Left cardiac atrium (tissue), 4 donors: ENCODE data around the gene VPS11. TPM values are rescaled to one million over a fixed set of nuclear protein-coding genes. Genes with fewer than 3 reads are reported as not detected.

ENCODE experiments used
- ATAC-seq, 2 donors: fragments of 200-7000 bp; cut with Tn5 transposase; one replicate each; pipeline ENCODE4 v1.9.1; 2020; ENCODE audit warnings: mild to moderate bottlenecking in 2 of 2, moderate library complexity in 2 of 2
- DNase-seq: peaks from one replicate; pipeline ENCODE4 v3.0.0-alpha.2; 2020
- intact Hi-C, 2 donors: fragments of 100-400 bp; cut with DNase I; formaldehyde crosslinking; loops; one replicate each; pipeline versions ENCODE4 v1.14.1 to v1.15.1; 2022 to 2023
- microRNA-seq, 2 donors: library from miRNA; unstranded; fragments of <30 nt; microRNA quantifications; one replicate each; pipeline ENCODE4 v1.2.0, GENCODE V29; 2020
- total RNA-seq, 2 donors: library from RNA; stranded (reverse); fragmentation: NEBNext Ultra II Directional; extraction: Animal tissue kit (Norgen Biotek cat#: 25700); gene quantifications; one replicate each; pipeline ENCODE4 v1.2.1, GENCODE V29; 2021
- donor health status: DM: no; HTN: yes; CAD: no.
- donor health status: DM: no; HTN: yes; CAD: no; lungs with severe emphysema.
- donor health status: DM: yes; HTN: yes; CAD: no.
- donor health status: Dilated cardiomyopathy.

The VPS11 gene
- total RNA-seq, 2 donors from 2014 or later, result 20.1 to 23.2 TPM

- no peak for ATAC-seq
- DNase-seq, result no peak
- intact Hi-C loops, result no loop called here
Observed at GRCh38 chr11:119114351-119114750, 46.7 kb downstream of the VPS11 start.

GRCh38 chr11:119115484-119116234 lies 48.0 kb downstream of the VPS11 start:
- intact Hi-C loops, result no loop called here
- DNase-seq (peak; percentile 67), ATAC-seq (peak; percentile 48 to 61)

GRCh38 chr11:119116235-119116594 lies 48.6 kb downstream of the VPS11 start:
- intact Hi-C loops, result no loop called here
- ATAC-seq (no peak), DNase-seq (no peak)

- no peak for ATAC-seq
- DNase-seq, result no peak
- intact Hi-C loops, result no loop called here
Observed at GRCh38 chr11:119116601-119117000, 49.0 kb downstream of the VPS11 start.

- DNase-seq (no peak), ATAC-seq (no peak)
- intact Hi-C loops, result no loop called here
Observed at GRCh38 chr11:119117004-119117706, 49.5 kb downstream of the VPS11 start.

- ATAC-seq, result no peak
- intact Hi-C loops, result no loop called here
- no peak for DNase-seq
Observed at GRCh38 chr11:119118227-119118626, 50.6 kb downstream of the VPS11 start.

- no peak for ATAC-seq
- no peak for DNase-seq
- intact Hi-C loops, result no loop called here
Observed at GRCh38 chr11:119118946-119119345, 51.3 kb downstream of the VPS11 start.

GRCh38 chr11:119120639-119121007 lies 53.0 kb downstream of the VPS11 start:
- DNase-seq (no peak), ATAC-seq (no peak)
- intact Hi-C loops, result no loop called here

GRCh38 chr11:119121008-119121810 lies 53.6 kb downstream of the VPS11 start, which contains the start of gene HINFP:
TSS of gene HINFP (plus strand) at chr11:119121580. CDS start at chr11:119126945, 5,365 bp downstream.
- peak; percentile 100 for ATAC-seq
- intact Hi-C loops, result no loop called here

GRCh38 chr11:119121811-119122124 lies 54.1 kb downstream of the VPS11 start:
- intact Hi-C loops, result no loop called here
- DNase-seq (no peak), ATAC-seq (no peak)

More at GRCh38 chr11:119121008-119121810, 53.6 kb downstream of the VPS11 start, which contains the start of gene HINFP:
- DNase-seq, result peak; percentile 100

GRCh38 chr11:119125821-119126220 lies 58.2 kb downstream of the VPS11 start:
- ATAC-seq (no peak), DNase-seq (no peak)
- intact Hi-C loops, result no loop called here

GRCh38 chr11:119126675-119127268 lies 59.2 kb downstream of the VPS11 start:
- intact Hi-C loops, result no loop called here
- DNase-seq (no peak), ATAC-seq (peak in 1 of 2 donors; percentile 11)

- ATAC-seq (no peak), DNase-seq (no peak)
- intact Hi-C loops, result no loop called here
Observed at GRCh38 chr11:119130662-119131061, 63.0 kb downstream of the VPS11 start.

Small RNAs within 50 kb of the gene (microRNA-seq; reads per million reads assigned to microRNA genes)
- 0 to 0.20 reads per million in 2 donors for gene MIR3656

Other genes with a start within 250 kb of the VPS11 start
- not detected for gene CXCR5, start 183.9 kb upstream of the VPS11 start, total RNA-seq
- 10 to 100 TPM; 39.8 to 41.3 TPM for gene BCL9L, start 141.9 kb upstream of the VPS11 start, total RNA-seq
- gene UPK2, start 111.5 kb upstream of the VPS11 start, total RNA-seq, result not detected
- not detected for gene FOXR1, start 96.1 kb upstream of the VPS11 start, total RNA-seq
- gene CENATAC, start 69.7 kb upstream of the VPS11 start, total RNA-seq, result 10 to 100 TPM; 10.2 to 16.6 TPM
- gene RPS25, start 49.5 kb upstream of the VPS11 start, total RNA-seq, result 100 to 1,000 TPM; 816 to 856 TPM
- 10 to 100 TPM; 29.4 to 47.1 TPM for gene TRAPPC4, start 49.1 kb upstream of the VPS11 start, total RNA-seq
- 1 to 10 TPM; 7.2 to 8.4 TPM for gene SLC37A4, start 36.9 kb upstream of the VPS11 start, total RNA-seq
- 100 to 1,000 TPM; 114 to 122 TPM for gene HYOU1, start 10.6 kb upstream of the VPS11 start, total RNA-seq
- 10 to 100 TPM; 19.8 to 23.2 TPM for gene HMBS, start 17.1 kb downstream of the VPS11 start, total RNA-seq
- 10 to 100 TPM; 25.9 to 27.7 TPM for gene DPAGT1, start 34.0 kb downstream of the VPS11 start, total RNA-seq
- 1 to 10 TPM; 8.7 to 9.3 TPM for gene C2CD2L, start 39.5 kb downstream of the VPS11 start, total RNA-seq
- gene HINFP, start 53.8 kb downstream of the VPS11 start, total RNA-seq, result 10 to 100 TPM; 12.9 to 17.5 TPM
- gene ABCG4, start 81.2 kb downstream of the VPS11 start, total RNA-seq, result 1 to 10 TPM in 1 of 2 donors, under 1 TPM in 1; 0.68 to 1.8 TPM
- gene NLRX1, start 100.9 kb downstream of the VPS11 start, total RNA-seq, result 10 to 100 TPM; 14.8 to 18.3 TPM
- 1 to 10 TPM in 1 of 2 donors, under 1 TPM in 1; 0.84 to 3.2 TPM for gene NHERF4, start 117.7 kb downstream of the VPS11 start, total RNA-seq
- gene CBL, start 138.5 kb downstream of the VPS11 start, total RNA-seq, result 10 to 100 TPM; 11.1 to 13.8 TPM
- 100 to 1,000 TPM; 144 to 230 TPM for gene MCAM, start 249.3 kb downstream of the VPS11 start, total RNA-seq